Measurements from ENCODE around the gene MBD2. TPM values are rescaled to one million over a fixed set of nuclear protein-coding genes. Genes with fewer than 3 reads are reported as not detected.
"Not testable (repeated sequence)": the region's sequence is repeated elsewhere in the genome, so short reads cannot be mapped to it uniquely, and the experiment has no call there.

Gene MBD2
- total RNA-seq, 1 donor from 2014 or later = 25.1 TPM

DNA sequence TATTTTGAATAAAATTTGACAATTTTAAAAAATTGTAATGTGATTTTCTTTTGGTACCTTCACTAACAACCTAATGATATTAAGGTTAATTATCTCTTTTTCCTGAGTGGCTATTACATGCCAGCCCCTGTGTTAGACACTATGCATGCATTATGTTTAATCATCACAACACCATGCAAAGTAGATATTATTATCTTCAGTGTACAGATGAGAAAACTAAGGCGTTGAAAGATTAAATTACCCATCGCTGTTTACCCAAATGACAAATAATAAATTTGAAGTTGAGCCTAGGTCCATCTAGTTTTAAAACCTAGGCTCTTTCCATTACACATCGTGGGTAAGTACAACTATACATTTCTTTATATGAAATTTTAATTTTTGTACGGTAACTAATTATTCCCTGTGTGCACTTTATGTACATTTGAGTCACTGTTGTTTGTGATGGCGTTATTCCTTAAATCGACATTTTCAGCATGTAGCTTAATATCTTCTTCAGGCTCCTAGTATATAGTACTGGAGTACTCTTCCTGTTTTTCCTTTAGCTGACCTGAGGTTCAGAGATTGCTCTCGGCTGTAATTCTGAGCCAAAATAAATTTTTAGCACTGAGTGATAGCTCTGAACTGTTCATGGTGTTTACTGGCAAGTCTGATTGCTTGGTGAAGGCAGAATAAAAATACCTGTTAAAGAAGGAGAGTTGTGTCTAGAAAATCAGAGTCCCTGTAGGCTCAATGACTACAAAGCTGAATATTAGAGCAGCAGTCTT is 13.9 kb upstream of the MBD2 start:
- DNase-seq (ENCODE audit: extremely low read depth, low read depth, low spot score) = no peak

- no peak for DNase-seq (ENCODE audit: extremely low read depth, low read depth, low spot score)
Observed at GRCh38 chr18:54235871-54236270, 11.4 kb upstream of the MBD2 start.

- DNase-seq (ENCODE audit: extremely low read depth, low read depth, low spot score) = no peak
Observed at GRCh38 chr18:54233747-54234146, 9.3 kb upstream of the MBD2 start.

DNA sequence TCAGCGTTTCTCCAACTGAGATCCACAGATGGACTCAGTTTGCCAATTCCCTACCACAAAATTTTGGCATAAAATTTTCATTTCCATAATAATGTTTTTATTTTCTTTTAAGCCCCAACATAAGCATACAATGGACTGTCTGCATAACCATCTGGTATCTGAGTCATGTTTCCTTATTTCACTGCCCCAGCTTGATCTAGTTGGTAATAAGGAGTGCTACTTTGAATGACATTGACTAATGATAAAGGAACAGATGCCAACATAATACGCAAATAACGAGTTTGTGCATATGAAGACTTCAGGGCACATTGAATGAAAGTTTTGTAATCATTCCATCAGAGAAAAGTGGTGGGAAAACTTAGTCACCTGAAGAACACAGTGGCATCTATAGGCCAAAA is 8.8 kb upstream of the MBD2 start:
- DNase-seq (ENCODE audit: extremely low read depth, low read depth, low spot score) = no peak

- no peak for DNase-seq (ENCODE audit: extremely low read depth, low read depth, low spot score)
Observed at GRCh38 chr18:54232485-54233227, 8.2 kb upstream of the MBD2 start.

GRCh38 chr18:54229421-54230059 is 5.1 kb upstream of the MBD2 start:
- no peak for DNase-seq (ENCODE audit: extremely low read depth, low read depth, low spot score)

GRCh38 chr18:54228364-54228763 is 3.9 kb upstream of the MBD2 start:
- DNase-seq (ENCODE audit: extremely low read depth, low read depth, low spot score) = no peak

GRCh38 chr18:54223568-54224241 is 764 bp downstream of the MBD2 start:
- peak; percentile 58 for DNase-seq (ENCODE audit: extremely low read depth, low read depth, low spot score)

DNA sequence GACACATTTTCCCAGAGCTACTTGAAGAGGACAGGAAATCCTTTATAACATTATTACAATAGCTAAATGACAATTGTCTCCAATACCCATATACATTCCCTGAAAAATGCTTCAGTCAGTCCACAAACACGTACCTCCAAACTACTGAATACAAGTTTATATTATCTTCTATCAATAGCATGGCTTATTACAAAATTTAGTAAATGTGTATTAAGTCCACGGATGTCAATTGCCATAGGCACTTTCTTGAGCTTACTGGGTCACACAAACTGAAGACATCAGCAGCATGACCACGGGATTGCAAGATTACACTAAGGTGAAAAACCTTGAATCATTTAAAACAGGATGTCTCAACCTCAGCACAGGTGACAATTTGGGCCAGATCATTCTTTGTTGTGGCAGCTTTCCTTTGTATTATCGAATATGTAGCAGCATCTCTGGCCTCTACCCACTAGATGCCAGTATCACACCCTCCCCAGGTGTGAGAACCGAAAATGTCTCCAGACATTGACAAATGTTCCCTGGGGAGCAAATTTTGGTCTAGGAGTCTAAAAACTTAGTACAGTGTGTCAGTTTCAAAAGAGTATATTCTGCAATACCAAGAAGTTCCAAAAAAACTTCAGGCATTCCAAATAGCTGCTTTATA is 1.4 kb downstream of the MBD2 start:
- DNase-seq (ENCODE audit: extremely low read depth, low read depth, low spot score) = no peak

DNA sequence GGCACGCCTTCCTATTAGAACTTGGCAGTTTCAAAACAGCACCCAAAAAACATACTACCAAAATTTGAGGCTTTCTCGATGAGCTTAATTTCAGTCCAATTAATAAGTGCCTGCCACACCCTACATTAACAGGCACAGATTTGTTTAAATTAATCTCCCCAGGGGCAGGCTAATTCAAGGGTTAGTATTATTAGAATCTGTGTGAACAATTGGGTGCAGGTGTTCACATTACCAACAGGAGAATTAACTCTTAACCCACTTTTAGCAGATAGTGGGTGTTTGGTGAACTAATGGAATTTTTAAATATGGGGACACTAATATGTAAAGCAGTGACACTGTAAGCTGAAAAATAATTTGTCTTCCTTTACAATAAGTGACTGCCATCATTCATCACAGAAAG is 4.1 kb downstream of the MBD2 start:
- DNase-seq (ENCODE audit: extremely low read depth, low read depth, low spot score) = no peak

- DNase-seq (ENCODE audit: extremely low read depth, low read depth, low spot score) = not testable (repeated sequence)
Observed at GRCh38 chr18:54218803-54219202, 5.7 kb downstream of the MBD2 start.

DNA sequence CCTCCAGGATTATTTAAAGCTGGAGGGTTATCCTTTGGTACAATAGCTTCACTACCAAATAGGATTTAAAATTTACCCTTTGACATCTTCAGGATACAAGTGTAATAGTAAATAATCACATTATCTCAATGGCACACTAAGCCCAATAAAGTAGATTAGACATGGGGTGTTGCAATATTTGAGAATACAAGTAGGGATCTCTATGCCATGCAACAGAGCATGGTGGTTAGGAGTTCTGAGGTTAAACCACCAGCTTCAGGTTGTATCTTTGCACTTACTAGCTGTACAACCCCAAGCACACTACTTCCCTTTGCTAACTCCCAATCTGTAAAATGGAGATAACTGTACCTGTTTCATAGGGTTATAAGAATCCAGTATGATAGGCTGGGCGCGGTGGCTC is 6.2 kb downstream of the MBD2 start:
- no peak for DNase-seq (ENCODE audit: extremely low read depth, low read depth, low spot score)

- DNase-seq (ENCODE audit: extremely low read depth, low read depth, low spot score) = no peak
Observed at GRCh38 chr18:54217624-54218023, 6.8 kb downstream of the MBD2 start.

- no peak for DNase-seq (ENCODE audit: extremely low read depth, low read depth, low spot score)
Observed at GRCh38 chr18:54215069-54215468, 9.4 kb downstream of the MBD2 start.

DNA sequence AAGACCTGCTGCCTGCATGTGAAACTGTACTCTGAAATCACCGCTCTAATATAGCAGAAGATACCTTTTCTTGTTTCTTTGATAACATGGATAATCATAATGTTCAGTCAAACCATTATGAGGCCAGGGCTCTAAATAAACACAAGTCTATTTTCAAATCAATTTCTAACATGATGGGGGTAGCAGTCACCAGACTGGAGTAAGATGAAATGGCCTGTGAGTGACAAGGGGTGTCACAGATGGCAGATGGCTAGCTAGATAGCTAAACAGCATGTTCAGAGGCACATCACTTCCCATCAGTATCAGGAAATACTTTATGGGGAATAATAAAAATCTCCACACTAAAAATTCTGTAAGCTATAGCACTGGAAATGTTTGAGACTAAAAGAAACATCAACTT is 14.0 kb downstream of the MBD2 start:
- no peak for DNase-seq (ENCODE audit: extremely low read depth, low read depth, low spot score)

GRCh38 chr18:54209471-54210180 is 14.8 kb downstream of the MBD2 start:
- DNase-seq (ENCODE audit: extremely low read depth, low read depth, low spot score) = no peak

- no peak for DNase-seq (ENCODE audit: extremely low read depth, low read depth, low spot score)
Observed at GRCh38 chr18:54206447-54206846, 18.0 kb downstream of the MBD2 start.

- DNase-seq (ENCODE audit: extremely low read depth, low read depth, low spot score) = no peak
Observed at GRCh38 chr18:54205959-54206358, 18.5 kb downstream of the MBD2 start.

DNA sequence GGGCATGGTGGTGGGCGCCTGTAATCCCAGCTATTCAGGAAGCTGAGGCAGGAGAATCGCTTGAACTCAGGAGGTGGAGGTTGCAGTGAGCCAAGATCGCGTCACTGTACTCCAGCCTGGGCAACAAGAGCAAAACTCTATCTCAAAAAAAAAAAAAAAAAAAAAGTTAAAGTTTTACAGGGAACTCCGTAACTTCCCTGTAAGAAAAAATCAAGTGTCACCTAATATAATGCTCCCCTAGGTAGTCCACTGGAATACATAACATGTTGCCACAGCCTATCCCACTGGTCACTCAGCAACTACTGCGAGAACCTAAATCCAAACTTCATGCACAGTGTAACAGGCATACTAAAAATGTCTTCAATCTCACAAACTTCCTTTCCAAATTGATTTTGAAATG is 19.0 kb downstream of the MBD2 start:
- DNase-seq (ENCODE audit: extremely low read depth, low read depth, low spot score) = not testable (repeated sequence)

DNA sequence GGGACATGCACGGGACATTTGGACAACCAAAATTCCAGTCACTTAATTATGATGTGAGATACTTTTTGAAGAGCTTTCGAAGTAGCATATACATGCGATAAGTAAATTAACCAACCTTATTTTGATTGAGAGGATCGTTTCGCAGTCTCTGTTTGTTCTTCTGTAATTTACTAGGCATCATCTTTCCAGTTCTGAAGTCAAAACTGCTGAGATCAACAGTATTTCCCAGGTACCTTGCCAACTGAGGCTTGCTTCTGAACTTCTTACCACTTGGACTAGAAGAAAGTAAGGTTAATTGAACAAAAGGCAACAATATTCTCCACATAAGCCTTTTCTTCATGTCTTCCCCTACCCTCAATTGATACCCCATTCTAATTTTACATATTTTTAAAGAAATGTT is 19.6 kb downstream of the MBD2 start:
- no peak for DNase-seq (ENCODE audit: extremely low read depth, low read depth, low spot score)

Data from glomerular endothelial cell (primary cell).